Ishikawa (cell line): Measurements from ENCODE around the gene MAPKAPK5.

Experiments
- CEBPB ChIP-seq: IDR thresholded peaks from 2 replicates; pipeline ENCODE4 v1.6.1; 2012
- CREB1 ChIP-seq: IDR thresholded peaks from 2 replicates; pipeline ENCODE4 v1.6.1; 2012; ENCODE audit warnings: low read depth
- EP300 ChIP-seq: IDR thresholded peaks from 2 replicates; pipeline ENCODE4 v1.6.1; 2012; ENCODE audit warnings: borderline replicate concordance
- RAD21 ChIP-seq: IDR thresholded peaks from 2 replicates; pipeline ENCODE4 v1.6.1; 2012; ENCODE audit warnings: low read depth
- TAF1 ChIP-seq: IDR thresholded peaks from 2 replicates; pipeline ENCODE4 v1.6.1; 2012; ENCODE audit warnings: low read depth, mild to moderate bottlenecking
- TCF12 ChIP-seq: IDR thresholded peaks from 2 replicates; pipeline ENCODE4 v1.6.1; 2012; ENCODE audit warnings: low read depth
- TEAD4 ChIP-seq: IDR thresholded peaks from 2 replicates; pipeline ENCODE4 v1.6.1; 2012
- YY1 ChIP-seq: IDR thresholded peaks from 2 replicates; pipeline ENCODE4 v1.6.1; 2012; ENCODE audit warnings: low read depth
- ZBTB7A ChIP-seq: IDR thresholded peaks from 2 replicates; pipeline ENCODE4 v1.6.1; 2012; ENCODE audit warnings: low read depth
- TF ChIP-seq, protein P1 (sequence below): IDR thresholded peaks from 2 replicates; pipeline ENCODE4 v1.6.1; 2012
- TF ChIP-seq, protein P2 (sequence below): IDR thresholded peaks from 2 replicates; pipeline ENCODE4 v1.6.1; 2012
- TF ChIP-seq, protein P3 (sequence below): IDR thresholded peaks from 2 replicates; pipeline ENCODE4 v1.6.1; 2012; ENCODE audit warnings: low read depth, mild to moderate bottlenecking

DNA sequence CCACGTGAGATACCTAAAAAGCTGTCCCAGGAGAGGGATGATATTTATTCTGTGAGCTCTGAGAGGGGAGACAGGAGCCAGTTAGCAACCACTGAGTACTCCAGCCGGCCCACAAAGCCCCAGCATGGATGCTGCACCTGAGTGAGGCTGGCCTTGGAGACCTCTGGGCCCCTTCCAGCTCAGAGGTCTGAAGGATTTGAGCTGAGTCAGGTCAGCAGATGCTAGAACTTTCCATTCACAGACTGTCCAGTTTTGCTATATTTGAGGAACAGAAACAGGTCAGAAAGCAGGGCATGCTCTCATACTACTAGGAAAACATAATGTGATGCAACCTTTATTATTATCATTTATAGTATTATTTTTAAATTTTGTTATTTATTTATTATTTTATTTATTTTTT is 15.0 kb upstream of the MAPKAPK5 start:
- TF ChIP-seq, protein P1, sequence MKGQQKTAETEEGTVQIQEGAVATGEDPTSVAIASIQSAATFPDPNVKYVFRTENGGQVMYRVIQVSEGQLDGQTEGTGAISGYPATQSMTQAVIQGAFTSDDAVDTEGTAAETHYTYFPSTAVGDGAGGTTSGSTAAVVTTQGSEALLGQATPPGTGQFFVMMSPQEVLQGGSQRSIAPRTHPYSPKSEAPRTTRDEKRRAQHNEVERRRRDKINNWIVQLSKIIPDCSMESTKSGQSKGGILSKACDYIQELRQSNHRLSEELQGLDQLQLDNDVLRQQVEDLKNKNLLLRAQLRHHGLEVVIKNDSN = no peak
- TF ChIP-seq, protein P2, sequence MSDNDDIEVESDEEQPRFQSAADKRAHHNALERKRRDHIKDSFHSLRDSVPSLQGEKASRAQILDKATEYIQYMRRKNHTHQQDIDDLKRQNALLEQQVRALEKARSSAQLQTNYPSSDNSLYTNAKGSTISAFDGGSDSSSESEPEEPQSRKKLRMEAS = no peak
- TF ChIP-seq RAD21 (no peak), YY1 (no peak), TAF1 (no peak), TCF12 (no peak), TEAD4 (no peak), EP300 (no peak), ZBTB7A (no peak), CREB1 (no peak), CEBPB (no peak)
- TF ChIP-seq, protein P3, sequence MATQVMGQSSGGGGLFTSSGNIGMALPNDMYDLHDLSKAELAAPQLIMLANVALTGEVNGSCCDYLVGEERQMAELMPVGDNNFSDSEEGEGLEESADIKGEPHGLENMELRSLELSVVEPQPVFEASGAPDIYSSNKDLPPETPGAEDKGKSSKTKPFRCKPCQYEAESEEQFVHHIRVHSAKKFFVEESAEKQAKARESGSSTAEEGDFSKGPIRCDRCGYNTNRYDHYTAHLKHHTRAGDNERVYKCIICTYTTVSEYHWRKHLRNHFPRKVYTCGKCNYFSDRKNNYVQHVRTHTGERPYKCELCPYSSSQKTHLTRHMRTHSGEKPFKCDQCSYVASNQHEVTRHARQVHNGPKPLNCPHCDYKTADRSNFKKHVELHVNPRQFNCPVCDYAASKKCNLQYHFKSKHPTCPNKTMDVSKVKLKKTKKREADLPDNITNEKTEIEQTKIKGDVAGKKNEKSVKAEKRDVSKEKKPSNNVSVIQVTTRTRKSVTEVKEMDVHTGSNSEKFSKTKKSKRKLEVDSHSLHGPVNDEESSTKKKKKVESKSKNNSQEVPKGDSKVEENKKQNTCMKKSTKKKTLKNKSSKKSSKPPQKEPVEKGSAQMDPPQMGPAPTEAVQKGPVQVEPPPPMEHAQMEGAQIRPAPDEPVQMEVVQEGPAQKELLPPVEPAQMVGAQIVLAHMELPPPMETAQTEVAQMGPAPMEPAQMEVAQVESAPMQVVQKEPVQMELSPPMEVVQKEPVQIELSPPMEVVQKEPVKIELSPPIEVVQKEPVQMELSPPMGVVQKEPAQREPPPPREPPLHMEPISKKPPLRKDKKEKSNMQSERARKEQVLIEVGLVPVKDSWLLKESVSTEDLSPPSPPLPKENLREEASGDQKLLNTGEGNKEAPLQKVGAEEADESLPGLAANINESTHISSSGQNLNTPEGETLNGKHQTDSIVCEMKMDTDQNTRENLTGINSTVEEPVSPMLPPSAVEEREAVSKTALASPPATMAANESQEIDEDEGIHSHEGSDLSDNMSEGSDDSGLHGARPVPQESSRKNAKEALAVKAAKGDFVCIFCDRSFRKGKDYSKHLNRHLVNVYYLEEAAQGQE = no peak
